GM18499 (cell line): ENCODE data around the gene SELENOO.

Experiments
- ATAC-seq: cut with Tn5 transposase; IDR thresholded peaks from one replicate; pipeline ENCODE4 v1.9.1; 2021; ENCODE audit warnings: moderate number of reproducible peaks; ENCODE audit not compliant: insufficient read depth, unreplicated experiment

Gene SELENOO

GRCh38 chr22:50249341-50250248 is 48.8 kb downstream of the SELENOO start:
- no peak for ATAC-seq

DNA sequence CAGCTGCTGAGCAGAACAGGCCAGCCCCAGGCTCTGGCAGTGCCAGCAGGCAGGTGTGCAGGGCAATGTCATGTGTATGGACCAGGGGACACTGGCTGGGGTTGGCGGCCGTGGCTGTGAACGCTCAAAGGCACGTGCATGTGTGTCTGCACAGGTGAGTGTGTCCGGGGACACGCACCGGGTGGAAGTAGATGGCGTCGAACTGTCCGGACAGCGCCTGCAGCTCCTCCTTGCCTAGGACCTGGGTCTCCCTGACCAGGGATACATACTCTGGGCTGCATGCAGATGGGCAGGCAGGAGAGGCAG is 49.4 kb downstream of the SELENOO start:
- ATAC-seq: no peak

DNA sequence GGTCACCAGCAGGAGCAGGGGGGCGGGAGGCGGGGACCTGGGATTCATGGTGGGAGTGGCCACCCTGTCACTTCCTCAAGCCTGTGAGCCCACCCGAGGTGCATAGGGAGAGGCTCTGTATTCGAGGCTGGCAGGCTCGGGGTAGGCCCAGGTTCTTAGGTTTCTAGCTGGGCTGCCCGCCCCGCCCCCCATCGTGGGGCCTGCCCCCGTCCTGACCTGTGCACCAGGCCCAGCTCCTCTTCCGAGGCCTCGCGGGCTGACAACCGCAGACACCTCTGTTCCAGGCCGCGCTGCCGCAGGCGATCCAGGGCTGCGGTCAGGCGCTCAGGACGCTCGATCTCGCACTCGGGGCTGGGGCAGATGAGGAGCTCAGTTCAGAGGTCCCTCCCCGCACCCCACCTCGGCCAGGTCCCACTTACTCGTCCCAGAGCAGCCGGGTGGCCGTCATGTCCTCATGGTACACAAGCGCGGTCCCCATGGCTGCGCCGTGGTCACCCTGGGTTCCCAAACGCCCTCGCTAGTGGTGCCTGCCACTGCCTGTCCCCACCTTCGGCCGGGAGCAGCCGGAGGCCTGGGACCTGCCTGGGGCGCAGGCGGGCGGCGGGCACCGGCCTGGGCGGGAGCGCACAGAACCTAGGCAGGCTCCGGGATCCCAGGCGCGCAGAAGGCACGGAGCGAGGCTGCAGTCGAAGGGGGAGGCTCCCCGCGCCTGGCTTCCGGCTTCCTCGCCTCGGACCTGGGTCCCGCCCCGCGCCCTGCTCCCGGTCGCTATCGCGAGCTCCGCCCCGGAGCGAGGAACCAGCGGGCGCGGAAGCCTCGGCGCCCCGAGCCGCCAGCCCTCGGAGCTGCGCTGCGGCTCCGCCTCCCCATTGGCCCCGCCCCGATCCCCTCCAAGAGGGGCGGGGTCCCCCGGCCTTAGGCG is 50.0 kb downstream of the SELENOO start, which contains the start of gene HDAC10:
Gene HDAC10, minus strand, starts transcription at position 711 of the 922 bp plus-strand sequence. Its CDS starts 233 bp downstream, at position 478.
- ATAC-seq: no peak

DNA sequence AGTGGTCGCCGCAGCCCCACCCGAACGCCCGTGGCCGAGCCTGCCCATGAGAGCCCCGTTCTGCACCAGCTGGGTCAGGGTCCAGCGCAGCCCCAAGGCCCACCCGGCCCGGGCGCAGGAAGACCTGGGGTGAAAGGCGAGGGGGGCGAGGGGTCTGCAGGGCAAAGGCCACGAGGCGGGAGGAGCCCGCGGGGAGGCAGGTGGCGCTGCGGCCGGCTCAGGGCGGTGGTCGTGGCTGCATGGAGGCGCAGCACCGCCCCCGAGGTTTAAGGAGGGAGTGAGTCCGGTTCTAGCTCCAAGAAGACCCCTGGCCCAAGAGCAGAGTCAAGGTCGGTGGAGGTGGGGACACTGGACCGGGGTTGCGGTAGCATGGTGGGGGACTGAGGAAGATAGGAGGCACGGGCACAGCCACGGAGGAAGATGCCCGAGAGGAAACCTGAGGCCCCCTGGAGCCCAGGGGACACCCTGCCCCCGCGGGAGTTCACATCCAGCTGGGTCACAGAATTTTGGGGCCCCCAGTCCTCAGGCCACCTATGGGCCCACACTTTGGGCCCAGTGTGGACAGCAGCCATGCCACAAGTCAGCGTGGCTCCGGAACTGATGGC is 50.8 kb downstream of the SELENOO start:
- ATAC-seq: no peak

- ATAC-seq: no peak
Measured at GRCh38 chr22:50252082-50253045, 51.6 kb downstream of the SELENOO start.

DNA sequence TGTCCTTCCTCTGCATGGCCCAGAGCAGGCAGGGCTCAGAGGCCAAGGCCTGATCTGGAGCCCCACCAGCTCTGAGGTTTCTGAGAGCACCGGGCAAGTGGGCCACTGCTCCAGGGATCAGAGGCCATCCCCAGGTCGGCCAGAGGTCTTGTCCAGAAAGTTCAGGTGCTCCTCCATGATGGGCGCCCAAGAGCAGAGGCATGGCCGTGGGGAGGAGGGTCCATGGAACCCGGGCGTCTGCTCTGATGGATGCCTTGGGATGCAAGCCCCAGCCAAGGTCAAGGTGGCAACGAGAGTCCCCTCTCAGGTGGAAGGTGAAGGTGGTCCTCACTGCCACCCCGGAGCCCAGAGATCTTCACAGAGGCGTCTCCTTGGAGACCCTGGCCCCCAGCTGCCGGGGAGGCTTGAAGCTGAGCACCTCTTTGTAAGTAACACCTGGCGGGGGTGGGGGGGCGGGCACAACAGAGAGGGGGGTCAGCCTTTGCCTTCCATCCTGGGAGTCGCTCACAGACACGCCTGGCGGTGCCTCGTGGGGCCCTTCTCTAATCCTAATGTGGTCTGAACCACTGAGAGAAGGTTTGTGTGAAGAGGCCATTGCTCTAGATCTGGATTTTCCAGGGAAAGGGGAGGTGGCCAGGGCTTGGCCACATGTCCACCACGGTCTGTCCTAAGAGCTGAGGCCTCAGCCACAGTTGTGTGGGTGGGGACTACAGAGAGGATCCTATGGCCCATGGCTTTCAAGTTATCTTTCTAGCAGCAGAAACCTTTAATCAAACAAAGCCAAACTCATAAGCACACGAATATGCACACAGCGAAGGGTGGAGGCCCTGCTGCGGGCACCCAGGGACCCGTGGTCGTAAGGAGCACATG is 52.5 kb downstream of the SELENOO start:
- no peak for ATAC-seq

- ATAC-seq: no peak
Measured at GRCh38 chr22:50253941-50254340, 53.1 kb downstream of the SELENOO start.

DNA sequence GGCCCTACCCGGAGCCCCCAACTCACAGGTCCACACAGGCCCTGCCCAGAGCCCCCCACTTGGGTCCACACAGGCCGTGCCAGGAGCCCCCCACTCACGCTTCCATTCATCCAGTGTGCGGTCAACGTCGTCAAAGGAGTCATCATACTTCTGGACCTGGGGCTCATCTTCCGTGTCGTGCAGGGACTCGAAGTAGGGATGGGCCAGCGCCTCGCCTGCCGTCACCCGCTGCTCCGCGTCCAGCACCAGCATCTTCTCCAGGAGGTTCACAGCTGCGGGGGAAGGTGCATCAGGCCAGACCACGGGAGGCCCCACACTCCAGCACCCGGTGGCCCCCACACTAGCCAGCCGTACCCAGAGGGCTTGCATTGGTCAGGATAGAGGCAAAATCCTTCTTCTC is 54.3 kb downstream of the SELENOO start:
- no peak for ATAC-seq

DNA sequence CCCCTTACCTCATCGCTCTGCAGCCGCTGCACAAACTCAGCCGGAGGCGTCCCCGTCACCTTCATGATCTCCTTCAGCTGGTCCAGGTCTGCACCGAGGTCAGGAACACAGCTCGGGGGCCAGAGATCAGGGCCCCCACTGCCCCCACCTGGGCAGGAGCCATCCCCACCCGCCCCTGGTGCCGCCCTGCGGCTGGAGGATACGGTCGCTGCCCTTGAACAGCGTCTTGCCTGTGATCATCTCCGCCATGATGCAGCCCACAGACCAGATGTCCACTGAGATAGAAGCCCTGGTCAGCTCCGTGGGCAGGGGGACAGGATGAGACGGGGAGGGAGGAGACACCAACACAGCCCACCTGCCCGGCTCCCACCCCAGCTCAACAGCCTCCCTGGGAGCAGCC is 54.8 kb downstream of the SELENOO start:
- ATAC-seq: no peak

DNA sequence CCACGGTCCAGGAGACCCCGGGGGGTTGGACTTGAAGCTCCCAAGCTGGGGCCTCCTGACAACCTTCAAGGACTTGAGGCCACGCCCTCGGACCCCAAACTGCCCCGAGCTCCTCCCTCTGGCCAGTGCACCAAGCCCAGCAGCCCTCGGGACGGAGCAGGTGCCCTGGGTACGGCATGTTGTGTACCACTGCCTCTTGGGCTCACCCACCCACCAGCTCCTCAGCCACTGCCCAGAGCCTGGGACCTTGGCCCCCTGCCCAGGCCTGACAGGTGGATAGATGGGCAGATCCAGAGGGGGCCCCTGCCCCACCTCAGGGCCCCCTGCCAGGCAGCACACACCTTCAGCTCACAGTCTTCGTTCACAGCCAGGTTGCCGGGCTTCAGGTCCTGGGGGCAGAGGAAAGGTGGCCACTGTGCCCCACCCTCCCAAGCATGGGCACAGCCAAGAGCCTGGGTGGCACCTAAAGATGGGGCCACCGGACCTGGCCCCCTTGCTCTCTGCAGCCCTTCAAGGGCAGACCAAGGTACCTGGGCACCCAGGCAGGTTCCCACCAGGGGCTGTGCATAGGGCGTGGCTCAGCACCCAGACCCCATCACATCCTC is 55.5 kb downstream of the SELENOO start:
- no peak for ATAC-seq

DNA sequence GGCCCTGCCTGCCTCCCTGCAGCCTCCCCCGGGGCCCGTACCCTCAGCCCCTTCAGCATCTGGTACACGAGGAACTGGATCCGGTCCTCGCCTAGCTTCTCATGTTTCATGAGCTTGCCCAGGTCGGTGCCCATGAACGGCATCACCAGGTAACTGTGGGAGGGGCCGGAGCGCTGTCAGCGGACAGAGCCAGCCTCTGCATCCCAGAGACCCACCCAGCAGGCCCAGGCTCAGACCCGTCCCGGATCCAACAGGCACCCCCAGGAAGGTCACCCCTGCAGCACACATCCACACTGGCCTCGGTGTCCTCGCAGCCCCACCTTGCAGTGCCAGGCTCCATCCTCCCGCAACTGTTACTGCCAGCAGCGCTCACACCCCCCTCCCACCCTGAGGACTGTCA is 56.2 kb downstream of the SELENOO start:
- ATAC-seq: no peak

DNA sequence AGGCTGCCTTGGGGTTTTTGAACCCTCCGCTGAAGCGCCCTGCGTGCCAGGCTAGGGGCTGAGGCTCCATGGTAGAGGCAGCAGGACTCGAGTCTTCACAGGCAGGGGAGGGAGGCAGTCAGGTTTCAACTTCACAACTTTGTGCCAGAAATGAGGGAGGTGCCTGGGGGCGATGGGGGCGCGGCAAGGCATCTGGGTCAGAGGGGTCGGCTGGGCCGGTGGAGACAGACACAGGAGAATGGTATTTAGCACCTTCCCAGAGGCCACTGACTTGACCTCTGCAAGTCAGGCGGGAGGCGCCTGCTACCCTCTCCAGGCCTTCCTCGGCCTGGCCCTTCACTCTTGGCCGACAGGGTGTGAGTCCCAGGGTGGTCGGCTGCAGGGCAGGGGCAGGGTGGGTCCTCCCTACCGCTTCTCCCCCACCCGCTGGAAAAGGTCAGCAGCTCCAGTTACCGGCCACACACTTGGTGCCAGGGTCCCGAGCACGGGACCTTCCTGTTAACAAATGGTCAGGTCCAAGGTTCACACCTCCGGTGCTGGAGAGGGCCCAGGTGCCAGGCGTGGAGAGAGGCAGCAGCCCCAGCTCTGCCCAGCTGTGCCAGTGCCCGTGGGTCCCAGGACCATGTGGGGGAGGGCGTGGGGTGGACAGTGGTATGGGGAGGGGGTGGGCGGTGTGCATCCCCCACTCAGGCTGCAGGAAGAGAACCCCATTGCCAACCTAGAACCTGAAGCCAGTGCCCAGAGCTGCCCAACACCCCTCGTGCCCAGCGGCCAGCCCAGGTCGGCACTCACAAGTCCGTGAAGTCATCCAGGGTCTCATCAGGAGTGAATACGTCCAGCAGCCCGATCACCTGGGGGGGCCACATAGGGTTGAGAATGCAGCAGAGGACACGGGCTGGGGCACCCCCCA is 56.9 kb downstream of the SELENOO start:
- ATAC-seq: no peak

GRCh38 chr22:50258361-50259292 is 57.8 kb downstream of the SELENOO start:
- no peak for ATAC-seq

DNA sequence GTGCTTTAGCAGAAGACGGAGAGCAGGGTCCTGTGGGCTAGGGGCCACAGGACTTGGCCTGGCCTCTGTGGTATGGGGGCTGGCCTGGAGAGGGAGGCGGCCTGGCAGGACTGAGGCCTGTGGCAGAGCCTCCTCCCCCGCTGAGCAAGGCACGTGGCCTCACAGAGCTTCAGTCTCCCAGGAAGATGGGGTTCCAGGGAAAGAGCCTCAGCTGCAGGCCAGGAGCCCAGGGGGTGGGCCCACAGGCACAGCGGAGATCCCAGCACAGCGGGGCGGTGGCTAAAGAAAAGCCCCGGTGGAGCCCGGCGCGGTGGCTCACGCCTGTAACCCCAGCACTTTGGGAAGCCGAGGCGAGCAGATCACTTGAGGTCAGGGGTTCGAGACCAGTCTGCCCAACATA is 58.5 kb downstream of the SELENOO start:
- no peak for ATAC-seq

GRCh38 chr22:50260434-50260800 is 59.6 kb downstream of the SELENOO start:
- no peak for ATAC-seq
